Vagina (tissue), 2 donors: ENCODE data around the gene ATP4A.

Experiments
- POLR2A ChIP-seq, 2 donors: fragments of 450-650 bp; IDR thresholded peaks; one replicate each; pipeline ENCODE4 v1.6.1; 2017; ENCODE audit warnings: antibody characterized with exemption in 2 of 2, mild to moderate bottlenecking in 2 of 2, moderate library complexity in 2 of 2
- POLR2AphosphoS5 ChIP-seq, 2 donors: sonication (generic); formaldehyde crosslinking; IDR thresholded peaks; one replicate each; pipeline ENCODE4 v1.9.0; 2017; ENCODE audit warnings: antibody characterized with exemption in 2 of 2, mild to moderate bottlenecking in 2 of 2, low read depth in 1 of 2; ENCODE audit not compliant: insufficient read depth in 1 of 2
- TF ChIP-seq, protein P1 (sequence below), 3 experiments: fragments of 450-650 bp in 2 of 3; fragments of 200-600 bp in 1 of 3; sonication (generic) in 1 of 3; IDR thresholded peaks; one replicate each; pipeline ENCODE4 v1.5.1; 2017 to 2019; ENCODE audit warnings: antibody characterized with exemption in 3 of 3, mild to moderate bottlenecking in 2 of 3, moderate library complexity in 2 of 3

DNA sequence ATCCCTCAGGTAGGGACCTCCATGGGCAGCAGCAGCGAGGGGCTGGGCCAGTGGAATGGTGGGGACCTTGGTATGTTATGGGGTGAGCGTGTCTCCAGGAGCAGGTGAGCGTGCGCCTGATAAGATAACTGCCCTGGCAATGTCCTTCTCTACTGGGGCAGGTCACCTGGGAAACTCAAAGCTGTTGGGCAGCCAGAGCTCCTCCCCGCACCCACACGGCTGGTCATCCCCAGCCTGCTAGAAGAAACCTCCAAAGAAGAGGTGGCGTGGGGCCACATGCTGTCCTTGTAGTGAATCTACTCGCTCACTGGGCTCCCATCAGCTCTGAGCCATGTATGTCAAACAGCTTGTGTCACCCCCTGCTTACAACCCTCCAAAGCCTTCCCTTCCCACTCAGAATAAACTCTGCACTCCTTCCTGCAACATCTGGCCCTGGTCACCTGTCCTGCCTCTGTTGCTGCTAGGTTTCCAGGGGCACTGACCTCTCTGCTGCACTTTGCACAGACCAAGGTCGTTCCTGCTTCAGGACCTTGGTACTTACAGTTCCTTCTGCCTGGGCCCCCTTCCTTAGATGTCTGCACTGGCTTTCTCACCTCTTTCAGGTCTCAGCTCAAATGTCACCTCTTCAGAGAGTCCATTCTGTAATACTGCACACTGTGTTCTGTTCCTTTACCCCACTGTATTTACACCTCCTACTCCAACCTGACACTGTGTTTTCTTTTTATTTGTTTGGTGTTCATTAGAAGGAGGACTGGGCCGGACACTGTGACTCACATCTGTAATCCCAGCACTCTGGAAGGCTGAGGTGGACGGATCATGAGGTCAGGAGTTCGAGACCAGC, 1.8 kb upstream of the ATP4A start:
- TF ChIP-seq, protein P1, sequence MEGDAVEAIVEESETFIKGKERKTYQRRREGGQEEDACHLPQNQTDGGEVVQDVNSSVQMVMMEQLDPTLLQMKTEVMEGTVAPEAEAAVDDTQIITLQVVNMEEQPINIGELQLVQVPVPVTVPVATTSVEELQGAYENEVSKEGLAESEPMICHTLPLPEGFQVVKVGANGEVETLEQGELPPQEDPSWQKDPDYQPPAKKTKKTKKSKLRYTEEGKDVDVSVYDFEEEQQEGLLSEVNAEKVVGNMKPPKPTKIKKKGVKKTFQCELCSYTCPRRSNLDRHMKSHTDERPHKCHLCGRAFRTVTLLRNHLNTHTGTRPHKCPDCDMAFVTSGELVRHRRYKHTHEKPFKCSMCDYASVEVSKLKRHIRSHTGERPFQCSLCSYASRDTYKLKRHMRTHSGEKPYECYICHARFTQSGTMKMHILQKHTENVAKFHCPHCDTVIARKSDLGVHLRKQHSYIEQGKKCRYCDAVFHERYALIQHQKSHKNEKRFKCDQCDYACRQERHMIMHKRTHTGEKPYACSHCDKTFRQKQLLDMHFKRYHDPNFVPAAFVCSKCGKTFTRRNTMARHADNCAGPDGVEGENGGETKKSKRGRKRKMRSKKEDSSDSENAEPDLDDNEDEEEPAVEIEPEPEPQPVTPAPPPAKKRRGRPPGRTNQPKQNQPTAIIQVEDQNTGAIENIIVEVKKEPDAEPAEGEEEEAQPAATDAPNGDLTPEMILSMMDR (IDR thresholded peaks at IDR 0.05), result no peak
- no peak for TF ChIP-seq POLR2A (IDR thresholded peaks at IDR 0.05)
- no peak for TF ChIP-seq POLR2AphosphoS5 (IDR thresholded peaks at IDR 0.05; ENCODE audit: insufficient read depth in 1 of 2, low read depth in 1 of 2)
